GM19193 (cell line): ENCODE results near the gene MEF2C.

Experiments
- POLR2A ChIP-seq: IDR thresholded peaks from 4 replicates; pipeline ENCODE4 v1.6.1; 2011; ENCODE audit not compliant: insufficient read depth, insufficient read length; ENCODE audit errors: extremely low read depth

The MEF2C gene

GRCh38 chr5:88671505-88672499 lies 211.2 kb downstream of the MEF2C start:
- TF ChIP-seq POLR2A, result no peak

GRCh38 chr5:88671106-88671504 lies 211.9 kb downstream of the MEF2C start:
- no peak for TF ChIP-seq POLR2A

GRCh38 chr5:88670461-88670860 lies 212.5 kb downstream of the MEF2C start:
- TF ChIP-seq POLR2A, result no peak

GRCh38 chr5:88669371-88670050 lies 213.5 kb downstream of the MEF2C start:
- no peak for TF ChIP-seq POLR2A

GRCh38 chr5:88667496-88668201 lies 215.3 kb downstream of the MEF2C start:
- TF ChIP-seq POLR2A, result no peak
